Measurements from ENCODE around the gene SPATA20. TPM values are rescaled to one million over a fixed set of nuclear protein-coding genes. Genes with fewer than 3 reads are reported as not detected.
A peak's percentile ranks its signal among the peaks of the same experiment; 100 is the strongest.

The SPATA20 gene
- total and polyA plus RNA-seq, 2 of the 8 experiments (the other 6 are each of a cell fraction or from before 2014, with no cell fraction given): 16.2 to 17.5 TPM

GRCh38 chr17:50544516-50544915, 2.5 kb upstream of the SPATA20 start:
- Histone ChIP-seq H2BK15ac (ENCODE audit: low read length) (peak overlapping the region; percentile 88; the same call in 1 of the 2 replicates), H3K27me3 (replicated peaks in 1 of 4; ENCODE audit: control insufficient read depth in 3 of 4, extremely low read depth in 1 of 4, insufficient read depth in 3 of 4, low read length in 3 of 4) (peaks cover 0 to 6% (median 5%) of the 10 kb centered on the region in 4 experiments; a peak in 4 of 7 replicates), H3K23me2 (ENCODE audit: low read depth, low read length) (peaks cover 5% of the 10 kb centered on the region; the same call in 1 of the 2 replicates), H2AFZ (ENCODE audit: low read length) (no peak overlapping the region), H3K27ac (ENCODE audit: low read depth, low read length) (no peak overlapping the region), H3K4ac (replicated peaks; ENCODE audit: insufficient read length, low read depth, low read length) (no peak overlapping the region), H3K9me3 (ENCODE audit: insufficient read depth in 2 of 2, low read depth in 1 of 2, low read length in 1 of 2) (no peaks in the 10 kb centered on the region), H3K18ac (ENCODE audit: extremely low read depth, low read length) (no peak overlapping the region), H3K23ac (ENCODE audit: insufficient read length) (no peak overlapping the region), H2BK20ac (ENCODE audit: low read length) (no peak overlapping the region), H3K14ac (ENCODE audit: insufficient read length) (no peak overlapping the region), H3K4me3 (ENCODE audit: extremely low read depth in 1 of 4, insufficient read depth in 2 of 4, low read depth in 3 of 4, low read length in 4 of 4) (no peak overlapping the region), H2BK5ac (ENCODE audit: low read depth, low read length) (no peak overlapping the region), H2AK5ac (ENCODE audit: low read depth, low read length) (no peak overlapping the region), H2BK12ac (ENCODE audit: low read depth, low read length) (no peak overlapping the region), H3K4me1 (replicated peaks in 1 of 4; ENCODE audit: control insufficient read depth in 3 of 4, insufficient read depth in 4 of 4, low read length in 3 of 4) (peaks cover 6 to 25% (median 17%) of the 10 kb centered on the region in 4 experiments), H3K79me2 (ENCODE audit: control insufficient read depth in 1 of 2, insufficient read depth in 2 of 2, low read length in 2 of 2) (no peaks in the 10 kb centered on the region), H3K9ac (replicated peaks in 1 of 4; ENCODE audit: extremely low read depth in 1 of 4, low read depth in 3 of 4, low read length in 3 of 4) (no peak overlapping the region), H2BK120ac (replicated peaks; ENCODE audit: low read depth, low read length) (no peak overlapping the region), H3K4me2 (ENCODE audit: insufficient read depth in 1 of 2, low read depth in 2 of 2, low read length in 2 of 2) (no peak overlapping the region), H4K20me1 (replicated peaks in 1 of 2; ENCODE audit: control insufficient read depth in 1 of 2, insufficient read depth in 2 of 2, low read length in 2 of 2) (no peaks in the 10 kb centered on the region), H4K5ac (ENCODE audit: insufficient read length, low read depth, low read length) (no peak overlapping the region), H3K79me1 (ENCODE audit: low read depth, low read length) (no peaks in the 10 kb centered on the region), H3K36me3 (ENCODE audit: control insufficient read depth in 2 of 4, insufficient read depth in 4 of 4, low read length in 3 of 4) (no peaks in the 10 kb centered on the region), H4K8ac (ENCODE audit: extremely low read depth, insufficient read depth, low read length) (no peak overlapping the region), H4K91ac (replicated peaks; ENCODE audit: insufficient read length, low read length) (no peak overlapping the region), H3K56ac (replicated peaks; ENCODE audit: insufficient read length, low read depth, low read length) (no peak overlapping the region)
- DNase-seq (ENCODE audit: low read depth in 1 of 2, low spot score in 2 of 2) (no peak), FAIRE-seq (no peak)
- POLR2A ChIA-PET (ENCODE audit: partially characterized antibody): no interaction called here
- WGBS, 2 experiments (ENCODE audit: extremely low coverage in 1 of 2, insufficient coverage in 1 of 2, insufficient read length in 1 of 2, insufficient replicate concordance in 2 of 2, low coverage in 1 of 2, low lambda C conversion rate in 2 of 2, missing lambda C conversion rate in 1 of 2): 90% methylated on average over 7 of the region's 7 CpGs; no CpG with 5 or more reads in 1 of the 2 experiments
- TF ChIP-seq CEBPB (IDR thresholded peaks at IDR 0.05; ENCODE audit: low read depth, low read length): no peak
- CTCF ChIA-PET (ENCODE audit: partially characterized antibody): interaction anchor here (1.0 to 2.9 kb wide), 12 partner anchors 11 to 153 kb away, joined by 3 to 21 read pairs (median 4); no protein-coding TSS in a partner anchor
